ENCODE data around the gene TEX47. TPM values are rescaled to one million over a fixed set of nuclear protein-coding genes. Genes with fewer than 3 reads are reported as not detected.

Gene TEX47
- total and polyA plus RNA-seq, 2 donors (not counting 1 experiment from before 2014, with no cell fraction given): not detected

DNA sequence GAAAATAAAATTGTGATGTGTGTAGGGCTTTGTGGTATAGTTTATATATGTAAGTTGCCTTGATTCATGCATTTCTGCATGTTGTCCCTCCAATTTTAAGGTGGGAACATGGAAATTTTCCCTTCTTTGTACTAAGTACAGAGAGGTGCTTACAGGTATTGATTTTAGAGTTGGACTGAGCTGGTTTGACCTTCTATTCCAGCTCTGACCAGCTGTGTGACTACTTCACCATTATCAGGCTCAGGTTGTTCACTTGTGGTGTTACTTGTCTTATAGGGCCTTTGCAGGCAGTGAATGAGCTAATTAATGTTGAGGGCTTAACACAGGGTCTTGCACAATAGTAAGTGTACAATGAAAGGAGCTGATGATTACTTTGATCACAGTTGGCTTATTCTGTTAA is 19.7 kb downstream of the TEX47 start:
- Histone ChIP-seq H3K79me2 (ENCODE audit: control insufficient read depth, insufficient read depth, low read length) (no peaks in the 10 kb centered on the region), H3K27ac (ENCODE audit: insufficient read depth, low read length) (no peak overlapping the region)

DNA sequence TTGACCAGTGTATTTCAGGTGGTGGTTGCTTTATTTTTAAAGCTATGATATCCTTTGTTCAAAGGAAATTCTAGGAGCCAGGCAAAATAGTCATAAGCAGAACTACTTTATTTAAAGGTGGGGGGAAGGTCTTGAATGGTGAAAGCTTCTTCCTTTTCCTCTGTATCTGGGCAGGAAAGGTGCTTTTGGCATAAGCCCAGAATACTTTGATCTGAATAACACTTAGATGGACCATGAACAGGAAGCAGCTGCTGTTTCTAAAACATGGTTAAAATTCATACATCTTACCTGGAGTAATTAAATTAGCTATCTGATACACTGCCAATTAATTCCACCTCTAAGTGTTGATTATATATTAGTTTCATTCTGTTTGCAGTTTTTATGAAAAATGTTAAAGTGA is 22.8 kb downstream of the TEX47 start:
- no peaks in the 10 kb centered on the region for H3K27me3 ChIP-seq (ENCODE audit: control insufficient read depth, insufficient read depth, low read length)
- no peak overlapping the region for H3K4me3 ChIP-seq (replicated peaks in 1 of 4; ENCODE audit: control extremely low read depth in 1 of 4, insufficient read depth in 1 of 4, low read depth in 3 of 4, low read length in 4 of 4)
- H3K4me2 ChIP-seq (ENCODE audit: extremely low read depth, insufficient read depth, low read length): no peak overlapping the region
- no peak for DNase-seq (ENCODE audit: low read depth in 2 of 2)
- H4K20me1 ChIP-seq (ENCODE audit: control insufficient read depth, extremely low read depth, insufficient read depth, low read length): no peaks in the 10 kb centered on the region
- H3K36me3 ChIP-seq (ENCODE audit: control insufficient read depth, insufficient read depth, low read length): no peaks in the 10 kb centered on the region
- H3K79me2 ChIP-seq (ENCODE audit: control insufficient read depth, insufficient read depth, low read length): no peaks in the 10 kb centered on the region
- no peaks in the 10 kb centered on the region for H3K4me1 ChIP-seq (ENCODE audit: control insufficient read depth, extremely low read depth, insufficient read depth, low read length)
- no peak for TF ChIP-seq EZH2 (IDR thresholded peaks at IDR 0.05; ENCODE audit: low read length, missing control alignments)
- TF ChIP-seq, protein P1, sequence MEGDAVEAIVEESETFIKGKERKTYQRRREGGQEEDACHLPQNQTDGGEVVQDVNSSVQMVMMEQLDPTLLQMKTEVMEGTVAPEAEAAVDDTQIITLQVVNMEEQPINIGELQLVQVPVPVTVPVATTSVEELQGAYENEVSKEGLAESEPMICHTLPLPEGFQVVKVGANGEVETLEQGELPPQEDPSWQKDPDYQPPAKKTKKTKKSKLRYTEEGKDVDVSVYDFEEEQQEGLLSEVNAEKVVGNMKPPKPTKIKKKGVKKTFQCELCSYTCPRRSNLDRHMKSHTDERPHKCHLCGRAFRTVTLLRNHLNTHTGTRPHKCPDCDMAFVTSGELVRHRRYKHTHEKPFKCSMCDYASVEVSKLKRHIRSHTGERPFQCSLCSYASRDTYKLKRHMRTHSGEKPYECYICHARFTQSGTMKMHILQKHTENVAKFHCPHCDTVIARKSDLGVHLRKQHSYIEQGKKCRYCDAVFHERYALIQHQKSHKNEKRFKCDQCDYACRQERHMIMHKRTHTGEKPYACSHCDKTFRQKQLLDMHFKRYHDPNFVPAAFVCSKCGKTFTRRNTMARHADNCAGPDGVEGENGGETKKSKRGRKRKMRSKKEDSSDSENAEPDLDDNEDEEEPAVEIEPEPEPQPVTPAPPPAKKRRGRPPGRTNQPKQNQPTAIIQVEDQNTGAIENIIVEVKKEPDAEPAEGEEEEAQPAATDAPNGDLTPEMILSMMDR (conservative IDR thresholded peaks at IDR 0.05 in 1 of 2, IDR thresholded peaks at IDR 0.05 in 1 of 2; ENCODE audit: low read depth in 1 of 2, low read length in 2 of 2): no peak
- no peak overlapping the region for H2AFZ ChIP-seq (ENCODE audit: low read length)
- H3K27ac ChIP-seq (ENCODE audit: insufficient read depth, low read length): no peak overlapping the region
- H3K9me3 ChIP-seq (ENCODE audit: control insufficient read depth, insufficient read depth, low read depth, low read length): no peaks in the 10 kb centered on the region
- no peak overlapping the region for H3K9ac ChIP-seq (ENCODE audit: insufficient read depth, low read length)

More for the DNA sequence above, 19.7 kb downstream of the TEX47 start:
- H3K9me3 ChIP-seq (ENCODE audit: control insufficient read depth, insufficient read depth, low read depth, low read length): no peaks in the 10 kb centered on the region
- H3K4me1 ChIP-seq (ENCODE audit: control insufficient read depth, extremely low read depth, insufficient read depth, low read length): no peaks in the 10 kb centered on the region
- no peak overlapping the region for H3K4me3 ChIP-seq (replicated peaks in 1 of 4; ENCODE audit: control extremely low read depth in 1 of 4, insufficient read depth in 1 of 4, low read depth in 3 of 4, low read length in 4 of 4)
- H3K9ac ChIP-seq (ENCODE audit: insufficient read depth, low read length): no peak overlapping the region
- H3K36me3 ChIP-seq (ENCODE audit: control insufficient read depth, insufficient read depth, low read length): no peaks in the 10 kb centered on the region
- H3K27me3 ChIP-seq (ENCODE audit: control insufficient read depth, insufficient read depth, low read length): no peaks in the 10 kb centered on the region
- no peak for DNase-seq (ENCODE audit: low read depth in 2 of 2)
- H2AFZ ChIP-seq (ENCODE audit: low read length): no peak overlapping the region
- no peaks in the 10 kb centered on the region for H4K20me1 ChIP-seq (ENCODE audit: control insufficient read depth, extremely low read depth, insufficient read depth, low read length)
- no peak overlapping the region for H3K4me2 ChIP-seq (ENCODE audit: extremely low read depth, insufficient read depth, low read length)
- TF ChIP-seq, protein P1 (conservative IDR thresholded peaks at IDR 0.05 in 1 of 2, IDR thresholded peaks at IDR 0.05 in 1 of 2; ENCODE audit: low read depth in 1 of 2, low read length in 2 of 2): no peak
- no peak for TF ChIP-seq EZH2 (IDR thresholded peaks at IDR 0.05; ENCODE audit: low read length, missing control alignments)

DNA sequence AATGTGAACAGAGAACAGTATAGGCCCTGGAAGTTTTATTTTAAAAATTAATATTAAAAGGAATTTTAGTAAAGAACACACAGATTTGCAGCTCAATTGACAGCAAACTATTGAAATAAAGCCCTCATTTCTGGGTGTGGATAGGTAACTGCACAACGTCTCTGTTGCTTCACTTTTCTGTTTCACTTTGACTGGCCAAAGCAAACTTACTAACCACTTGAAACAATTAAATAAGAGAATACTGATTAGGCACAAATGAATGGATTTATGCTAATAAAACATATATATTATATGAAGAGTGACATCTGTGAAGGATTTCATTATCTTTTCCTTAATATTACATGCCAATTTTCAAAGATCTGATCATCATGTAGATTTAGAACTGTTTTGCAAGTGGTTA is 24.1 kb downstream of the TEX47 start:
- no peak for DNase-seq (ENCODE audit: low read depth in 2 of 2)
- H3K9me3 ChIP-seq (ENCODE audit: control insufficient read depth, insufficient read depth, low read depth, low read length): no peaks in the 10 kb centered on the region
- no peaks in the 10 kb centered on the region for H4K20me1 ChIP-seq (ENCODE audit: control insufficient read depth, extremely low read depth, insufficient read depth, low read length)
- H3K27ac ChIP-seq (ENCODE audit: insufficient read depth, low read length): no peak overlapping the region
- no peak overlapping the region for H3K4me2 ChIP-seq (ENCODE audit: extremely low read depth, insufficient read depth, low read length)
- no peak overlapping the region for H2AFZ ChIP-seq (ENCODE audit: low read length)
- H3K4me1 ChIP-seq (ENCODE audit: control insufficient read depth, extremely low read depth, insufficient read depth, low read length): no peaks in the 10 kb centered on the region
- H3K79me2 ChIP-seq (ENCODE audit: control insufficient read depth, insufficient read depth, low read length): no peaks in the 10 kb centered on the region
- no peak overlapping the region for H3K9ac ChIP-seq (ENCODE audit: insufficient read depth, low read length)
- TF ChIP-seq, protein P1 (conservative IDR thresholded peaks at IDR 0.05 in 1 of 2, IDR thresholded peaks at IDR 0.05 in 1 of 2; ENCODE audit: low read depth in 1 of 2, low read length in 2 of 2): no peak
- no peak for TF ChIP-seq EZH2 (IDR thresholded peaks at IDR 0.05; ENCODE audit: low read length, missing control alignments)
- no peaks in the 10 kb centered on the region for H3K36me3 ChIP-seq (ENCODE audit: control insufficient read depth, insufficient read depth, low read length)
- H3K4me3 ChIP-seq (replicated peaks in 1 of 4; ENCODE audit: control extremely low read depth in 1 of 4, insufficient read depth in 1 of 4, low read depth in 3 of 4, low read length in 4 of 4): no peak overlapping the region
- H3K27me3 ChIP-seq (ENCODE audit: control insufficient read depth, insufficient read depth, low read length): no peaks in the 10 kb centered on the region

Data from fibroblast of lung (primary cell).